A549 (cell line): Measurements from ENCODE around the gene PIH1D1. TPM values are rescaled to one million over a fixed set of nuclear protein-coding genes. Genes with fewer than 3 reads are reported as not detected.
A peak's percentile ranks its signal among the peaks of the same experiment; 100 is the strongest.

Experiments used
- ATAC-seq, 2 experiments: fragments of 200-7000 bp in 1 of 2; fragments of >200 bp in 1 of 2; cut with Nextera tagmentation in 1 of 2; cut with Tn5 transposase in 1 of 2; 3 replicates each; pipeline versions ENCODE4 v1.8.0 to v1.9.1; 2018 to 2020; ENCODE audit warnings: mild to moderate bottlenecking in 1 of 2, moderate library complexity in 1 of 2
- CTCF ChIA-PET: fragments of 300-600 bp; sonication (Branson Sonifier 250); formaldehyde crosslinking; extraction: SDS; loops from one replicate; lab custom pipeline; 2021; ENCODE audit warnings: antibody characterized with exemption, inconsistent platforms; lab: Yijun Ruan, JAX
- POLR2A ChIA-PET: fragments of 350-600 bp; formaldehyde crosslinking; extraction: SDS; loops from one replicate; lab custom pipeline; 2021; ENCODE audit warnings: antibody characterized with exemption, inconsistent platforms; lab: Yijun Ruan, JAX
- DNase-seq, 2 experiments: peaks; one replicate each; pipeline versions ENCODE4 v3.0.0 to v3.0.0-alpha.2; 2011 to 2016; ENCODE audit warnings: low read depth in 1 of 2, low spot score in 1 of 2
- FAIRE-seq: peaks from 2 replicates; lab custom pipeline; 2011; peaks lifted over from hg19 to GRCh38; lab: Jason Lieb, UNC
- H3K27ac ChIP-seq, 2 experiments: fragments of >200 bp; sonication (Bioruptor Twin); formaldehyde crosslinking; 3 replicates each; pipeline ENCODE4 v1.5.1; 2016 to 2017
- H3K4me1 ChIP-seq: fragments of >200 bp; sonication (Bioruptor Twin); formaldehyde crosslinking; 3 replicates; pipeline ENCODE4 v1.6.1; 2016
- H3K4me2 ChIP-seq: fragments of >200 bp; sonication (Bioruptor Twin); formaldehyde crosslinking; 3 replicates; pipeline ENCODE4 v1.6.1; 2016
- H3K4me3 ChIP-seq: fragments of >200 bp; sonication (Bioruptor Twin); formaldehyde crosslinking; 3 replicates; pipeline ENCODE4 v1.5.1; 2016
- H3K9me3 ChIP-seq: fragments of >200 bp; sonication (Bioruptor Twin); formaldehyde crosslinking; 3 replicates; pipeline ENCODE4 v1.6.1; 2016
- CBX8 ChIP-seq: fragments of 200-600 bp; sonication (generic); IDR thresholded peaks from 2 replicates; pipeline ENCODE4 v1.6.1; 2016
- CHD4 ChIP-seq: fragments of 200-600 bp; sonication (generic); IDR thresholded peaks from 2 replicates; pipeline ENCODE4 v1.6.1; 2016; ENCODE audit warnings: antibody characterized with exemption, mild to moderate bottlenecking, borderline replicate concordance
- CTCF ChIP-seq: fragments of >200 bp; sonication (Bioruptor Twin); formaldehyde crosslinking; IDR thresholded peaks from 3 replicates; pipeline ENCODE4 v1.5.1; 2016
- EP300 ChIP-seq, 2 experiments: fragments of >200 bp; sonication (Bioruptor Twin); formaldehyde crosslinking; IDR thresholded peaks; 2 replicates in 1 of 2; 3 replicates in 1 of 2; pipeline ENCODE4 v1.6.1; 2016 to 2017
- FOXS1 ChIP-seq: fragments of 250-450 bp; sonication (Bioruptor Pico); IDR thresholded peaks from 2 replicates; pipeline ENCODE4 v1.5.0; 2020; ENCODE audit warnings: mild to moderate bottlenecking, moderate library complexity
- HES2 ChIP-seq: fragments of >200 bp; sonication (Bioruptor Twin); formaldehyde crosslinking; IDR thresholded peaks from 2 replicates; pipeline ENCODE4 v1.6.1; 2016
- HOXA7 ChIP-seq: fragments of 250-450 bp; sonication (Bioruptor Pico); IDR thresholded peaks from 2 replicates; pipeline ENCODE4 v1.5.0; 2020; ENCODE audit warnings: mild to moderate bottlenecking, moderate library complexity
- JUN ChIP-seq, 2 experiments: fragments of >200 bp; sonication (Bioruptor Twin); formaldehyde crosslinking; IDR thresholded peaks; 2 replicates in 1 of 2; 3 replicates in 1 of 2; pipeline ENCODE4 v1.6.1; 2016 to 2017
- KDM1A ChIP-seq: fragments of 200-600 bp; sonication (generic); IDR thresholded peaks from 2 replicates; pipeline ENCODE4 v1.6.1; 2016; ENCODE audit warnings: low read depth, mild to moderate bottlenecking
- MAFK ChIP-seq: fragments of 450-650 bp; IDR thresholded peaks from 2 replicates; pipeline ENCODE4 v1.6.1; 2014; ENCODE audit not compliant: partially characterized antibody
- MAZ ChIP-seq: fragments of 150-350 bp; IDR thresholded peaks from 2 replicates; pipeline ENCODE4 v1.6.1; 2014; ENCODE audit warnings: antibody characterized with exemption, low read depth, low read length, borderline replicate concordance
- NPAS2 ChIP-seq: fragments of 250-450 bp; sonication (Bioruptor Pico); IDR thresholded peaks from 2 replicates; pipeline ENCODE4 v1.8.0; 2022; ENCODE audit warnings: mild to moderate bottlenecking, moderate library complexity, borderline replicate concordance
- PBX3 ChIP-seq: IDR thresholded peaks from 2 replicates; pipeline ENCODE4 v1.6.1; 2012
- PHF8 ChIP-seq: fragments of 200-600 bp; sonication (generic); IDR thresholded peaks from 2 replicates; pipeline ENCODE4 v1.6.1; 2016; ENCODE audit warnings: low read depth, mild to moderate bottlenecking, antibody characterized with exemption, moderate library complexity, borderline replicate concordance
- POLR2A ChIP-seq: IDR thresholded peaks from 2 replicates; pipeline ENCODE4 v1.6.1; 2012; ENCODE audit warnings: mild to moderate bottlenecking, low read length
- POLR2AphosphoS2 ChIP-seq: conservative IDR thresholded peaks from 2 replicates; pipeline ENCODE4 v1.6.1; 2012; ENCODE audit warnings: low read length, improper control_type of control experiment, inconsistent platforms
- RAD21 ChIP-seq, 2 experiments: fragments of >200 bp in 1 of 2; sonication (Bioruptor Twin) in 1 of 2; formaldehyde crosslinking in 1 of 2; IDR thresholded peaks in 1 of 2; conservative IDR thresholded peaks in 1 of 2; 2 replicates in 1 of 2; 3 replicates in 1 of 2; pipeline ENCODE4 v1.6.1; 2012 to 2018; ENCODE audit warnings: inconsistent platforms in 1 of 2
- REST ChIP-seq: fragments of 200-600 bp; sonication (generic); IDR thresholded peaks from 2 replicates; pipeline ENCODE4 v1.6.1; 2016; ENCODE audit warnings: antibody characterized with exemption, mild to moderate bottlenecking, moderate library complexity
- RNF2 ChIP-seq: fragments of 200-600 bp; sonication (generic); IDR thresholded peaks from 2 replicates; pipeline ENCODE4 v1.6.1; 2016; ENCODE audit warnings: low read depth, mild to moderate bottlenecking, antibody characterized with exemption, moderate library complexity, borderline replicate concordance
- TFCP2L1 ChIP-seq: fragments of 250-450 bp; sonication (Bioruptor Pico); IDR thresholded peaks from 2 replicates; pipeline ENCODE4 v1.5.0; 2021; ENCODE audit warnings: mild to moderate bottlenecking
- USF2 ChIP-seq: fragments of 450-650 bp; IDR thresholded peaks from 2 replicates; pipeline ENCODE4 v1.6.1; 2014; ENCODE audit warnings: antibody characterized with exemption
- ZNF302 ChIP-seq: fragments of 250-450 bp; sonication (Bioruptor Pico); IDR thresholded peaks from 2 replicates; pipeline ENCODE4 v1.9.0; 2021; ENCODE audit warnings: inconsistent platforms, mild to moderate bottlenecking, moderate library complexity
- ZSCAN20 ChIP-seq: fragments of 250-450 bp; sonication (Bioruptor Pico); IDR thresholded peaks from 2 replicates; pipeline ENCODE4 v1.8.0; 2022; ENCODE audit warnings: mild to moderate bottlenecking, moderate library complexity
- WGBS: methylation state at CpG from one replicate; pipeline ENCODE4 v1.1.6; 2017; ENCODE audit errors: missing lambda C conversion rate; 5-methylcytosine and 5-hydroxymethylcytosine counted together
- polyA plus RNA-seq, 4 experiments: library from polyadenylated mRNA; depleted of rRNA in 3 of 4; stranded (reverse); fragments of >200 nt; fragmentation: RNase III in 1 of 4; extraction: RNeasy Plus Mini Kit Qiagen cat#74134 plus additional on column Dnase treatment in 1 of 4; gene quantifications; 2 replicates in 3 of 4; 3 replicates in 1 of 4; pipeline ENCODE4 v1.2.3, GENCODE V29; 2011 to 2017

PIH1D1 gene
- polyA plus RNA-seq, 2 of the 4 experiments (the other 2 are of a cell fraction) = 89.7 to 114 TPM

- POLR2A ChIA-PET = interaction anchor here (1.7 kb wide), 1 partner anchor 20 kb away, joined by 8 read pairs; the partner anchor contains the start of gene ALDH16A1
- 83% methylated on average over 9 of the region's 9 CpGs for WGBS
Observed at GRCh38 chr19:49472936-49473335, 21.3 kb upstream of the PIH1D1 start.

GRCh38 chr19:49470615-49470978 is 19.0 kb upstream of the PIH1D1 start:
- 81% methylated on average over 8 of the region's 8 CpGs for WGBS
- TF ChIP-seq USF2 (no peak), POLR2AphosphoS2 (no peak), FOXS1 (CRISPR knock-in tag) (no peak)
- no peak overlapping the region for H3K4me2 ChIP-seq
- ChIA-PET POLR2A (interaction anchor here (0.6 to 3.5 kb wide), 4 partner anchors 8 to 170 kb away, joined by 4 to 11 read pairs (median 4); partner anchors contain the start of genes ALDH16A1, RPL13A and RRAS), CTCF (interaction anchor here (0.5 to 5.5 kb wide), 14 partner anchors 8 to 1194 kb away, joined by 3 to 87 read pairs (median 3); partner anchors contain the start of genes ALDH16A1 and PIH1D1)
- peaks cover 12% of the 10 kb centered on the region for H3K4me1 ChIP-seq
- H3K4me3 ChIP-seq = no peak overlapping the region
- ATAC-seq (no peak), FAIRE-seq (no peak), DNase-seq (no peak)
- no peak overlapping the region for H3K27ac ChIP-seq
- no peaks in the 10 kb centered on the region for H3K9me3 ChIP-seq

More at GRCh38 chr19:49472936-49473335, 21.3 kb upstream of the PIH1D1 start:
- no peak overlapping the region for H3K27ac ChIP-seq
- no peak for FAIRE-seq
- no peaks in the 10 kb centered on the region for H3K9me3 ChIP-seq
- TF ChIP-seq POLR2A (0 out of 2 replicates have a peak, but pooled peaks have one; percentile 11), TFCP2L1 (CRISPR knock-in tag) (no peak)
- TF ChIP-seq, all 56 proteins: peak for 1
- CTCF ChIA-PET = interaction anchor here (0.8 to 5.5 kb wide), 29 partner anchors 8 to 465 kb away, joined by 3 to 87 read pairs (median 5); partner anchors contain the start of genes ALDH16A1, PIH1D1, PRRG2 and RPL13A
- ATAC-seq = no peak
- no peak overlapping the region for H3K4me3 ChIP-seq
- peaks cover 24% of the 10 kb centered on the region for H3K4me1 ChIP-seq
- no peak overlapping the region for H3K4me2 ChIP-seq
- DNase-seq = no peak

GRCh38 chr19:49469828-49470614 is 18.4 kb upstream of the PIH1D1 start:
- Histone ChIP-seq H3K9me3 (no peaks in the 10 kb centered on the region), H3K27ac (no peak overlapping the region), H3K4me1 (peaks cover 10% of the 10 kb centered on the region), H3K4me2 (no peak overlapping the region)
- 92% methylated on average over 25 of the region's 25 CpGs for WGBS
- FAIRE-seq = no peak
- POLR2A ChIA-PET = interaction anchor here (0.7 to 3.5 kb wide), 3 partner anchors 9 to 18 kb away, joined by 4 to 11 read pairs (median 5); partner anchors contain the start of genes ALDH16A1 and RPL13A
- TF ChIP-seq NPAS2 (no peak), ZNF302 (no peak), CHD4 (no peak), POLR2A (no peak), EP300 (IDR thresholded peaks at IDR 0.05) (no peak), HOXA7 (CRISPR knock-in tag) (no peak), MAFK (no peak), CTCF (peak; percentile 37), PBX3 (no peak), HES2 (no peak), POLR2AphosphoS2 (no peak), MAZ (no peak), PHF8 (no peak), JUN (IDR thresholded peaks at IDR 0.05) (no peak), ZSCAN20 (CRISPR knock-in tag) (no peak), RNF2 (no peak), CBX8 (no peak), REST (no peak), KDM1A (0 out of 2 replicates have a peak, but pooled peaks have one; percentile 17), RAD21 (conservative IDR thresholded peaks at IDR 0.05 in 1 of 2, IDR thresholded peaks at IDR 0.05 in 1 of 2) (peak in 1 of 2 experiments; percentile 51; a peak in 2 of 5 replicates)
- TF ChIP-seq, all 56 proteins: peak for 3
- no peak overlapping the region for H3K4me3 ChIP-seq
- ATAC-seq (peak; percentile 20 to 26; a peak in 1 of 6 replicates), DNase-seq (peak in 1 of 2 experiments; percentile 49)
- CTCF ChIA-PET = interaction anchor here (0.5 to 5.5 kb wide), 14 partner anchors 9 to 1194 kb away, joined by 3 to 87 read pairs (median 3); partner anchors contain the start of genes ALDH16A1 and PIH1D1
